Dermis blood vessel endothelial cell (primary cell): ENCODE results near the gene CX3CR1. TPM values are rescaled to one million over a fixed set of nuclear protein-coding genes. Genes with fewer than 3 reads are reported as not detected.
"Not testable (repeated sequence)": the region's sequence is repeated elsewhere in the genome, so short reads cannot be mapped to it uniquely, and the experiment has no call there.

ENCODE experiments used
- DNase-seq: peaks from one replicate; pipeline ENCODE4 v3.0.0; 2010
- total RNA-seq: library from RNA; depleted of rRNA; stranded (reverse); fragments of >200 nt; gene quantifications from 2 replicates; pipeline ENCODE4 v1.2.3, GENCODE V29; 2014

Gene CX3CR1
- total RNA-seq, 1 donor from 2014 or later: not detected

DNA sequence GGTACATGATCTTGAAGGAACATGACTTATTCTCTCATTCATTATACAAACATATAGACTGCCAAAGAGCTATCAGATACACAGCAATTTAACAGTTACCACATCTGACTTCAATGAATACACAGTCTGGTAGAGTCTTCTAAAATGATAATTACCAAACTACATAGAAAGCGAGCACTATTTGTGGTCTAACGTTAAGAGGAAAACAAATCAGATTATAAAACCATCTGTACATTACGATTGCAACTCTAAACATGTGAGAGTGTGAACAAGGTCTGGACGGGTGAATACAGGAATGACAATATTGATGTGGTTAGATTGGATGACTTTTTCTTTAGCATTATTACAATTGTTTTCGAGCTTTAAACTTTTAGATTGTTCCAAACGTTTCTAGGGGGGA lies 16.3 kb downstream of the CX3CR1 start:
- DNase-seq: no peak

DNA sequence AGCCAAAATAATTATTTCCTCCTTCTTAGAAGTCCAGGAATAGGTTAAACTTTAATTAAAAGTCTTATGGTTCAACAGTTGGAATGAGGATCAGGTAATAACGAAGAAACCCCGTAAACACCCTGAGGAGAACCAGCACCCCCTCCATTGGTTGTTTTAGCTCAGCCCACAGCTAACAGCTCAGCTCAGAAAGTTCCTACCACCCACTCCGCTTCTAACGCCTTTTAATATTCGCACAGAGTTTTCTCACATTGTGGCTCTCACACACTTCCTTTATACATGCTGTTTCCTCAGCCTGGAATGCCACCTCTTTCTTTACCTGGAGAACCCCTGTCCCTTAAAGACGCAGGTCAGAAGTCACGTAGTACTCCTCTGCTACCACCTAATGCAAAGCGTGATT lies 17.0 kb downstream of the CX3CR1 start:
- no peak for DNase-seq

DNA sequence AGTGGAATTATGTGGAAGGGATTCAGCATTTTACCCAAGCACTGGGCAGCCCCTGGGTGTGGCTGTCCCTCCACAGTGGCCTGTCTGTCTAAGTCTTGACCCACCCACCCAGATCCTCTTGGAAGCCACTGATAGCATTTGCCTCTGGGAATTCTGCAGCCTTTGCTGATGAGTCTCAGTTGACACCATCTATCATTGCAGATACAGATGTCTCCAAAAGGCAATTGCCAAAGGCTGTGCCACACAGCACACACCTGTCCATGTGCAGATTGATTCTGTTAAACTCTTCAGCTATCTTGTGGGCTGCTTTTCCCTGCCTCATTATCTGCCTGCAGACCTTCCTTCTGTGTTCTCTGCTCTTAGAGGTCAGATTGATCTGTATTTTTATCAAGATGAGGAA lies 18.1 kb downstream of the CX3CR1 start:
- DNase-seq: no peak

DNA sequence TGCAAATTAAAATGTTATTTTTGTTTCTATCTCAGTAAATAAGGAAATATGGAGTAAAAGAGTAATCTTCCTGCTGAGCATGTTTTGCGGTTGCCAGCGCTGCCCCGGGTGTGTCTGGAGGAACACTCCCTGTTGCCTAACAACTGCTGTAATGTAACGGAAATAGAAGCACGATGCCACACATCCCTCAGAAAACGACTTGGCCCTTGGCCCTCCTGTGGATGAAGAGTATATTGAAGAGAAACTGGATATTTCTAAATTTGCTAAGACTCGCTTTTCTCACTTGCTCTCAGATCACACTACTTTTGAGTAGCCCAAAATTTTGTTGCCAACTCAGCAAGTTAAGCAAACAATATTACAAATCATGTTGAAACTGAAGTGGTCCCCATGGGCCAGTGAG lies 18.9 kb downstream of the CX3CR1 start:
- DNase-seq: peak; percentile 82

DNA sequence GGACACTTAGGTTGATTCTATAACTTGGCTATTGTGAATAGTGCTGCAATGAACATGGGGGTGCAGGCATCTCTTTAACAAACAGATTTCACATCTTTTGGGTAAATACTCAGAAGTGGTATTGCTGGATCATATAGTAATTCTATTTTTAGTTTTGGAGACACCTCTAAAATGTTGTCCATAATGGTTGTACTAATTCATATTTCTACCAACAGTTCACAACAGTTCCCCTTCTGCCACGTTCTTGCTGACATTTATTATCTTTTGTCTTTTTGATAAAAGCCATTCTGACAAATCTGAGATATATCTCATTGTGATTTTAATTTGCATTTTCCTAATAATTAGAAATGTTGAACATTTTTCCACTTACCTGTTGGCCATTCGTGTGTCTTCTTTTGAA lies 19.5 kb downstream of the CX3CR1 start:
- no peak for DNase-seq

DNA sequence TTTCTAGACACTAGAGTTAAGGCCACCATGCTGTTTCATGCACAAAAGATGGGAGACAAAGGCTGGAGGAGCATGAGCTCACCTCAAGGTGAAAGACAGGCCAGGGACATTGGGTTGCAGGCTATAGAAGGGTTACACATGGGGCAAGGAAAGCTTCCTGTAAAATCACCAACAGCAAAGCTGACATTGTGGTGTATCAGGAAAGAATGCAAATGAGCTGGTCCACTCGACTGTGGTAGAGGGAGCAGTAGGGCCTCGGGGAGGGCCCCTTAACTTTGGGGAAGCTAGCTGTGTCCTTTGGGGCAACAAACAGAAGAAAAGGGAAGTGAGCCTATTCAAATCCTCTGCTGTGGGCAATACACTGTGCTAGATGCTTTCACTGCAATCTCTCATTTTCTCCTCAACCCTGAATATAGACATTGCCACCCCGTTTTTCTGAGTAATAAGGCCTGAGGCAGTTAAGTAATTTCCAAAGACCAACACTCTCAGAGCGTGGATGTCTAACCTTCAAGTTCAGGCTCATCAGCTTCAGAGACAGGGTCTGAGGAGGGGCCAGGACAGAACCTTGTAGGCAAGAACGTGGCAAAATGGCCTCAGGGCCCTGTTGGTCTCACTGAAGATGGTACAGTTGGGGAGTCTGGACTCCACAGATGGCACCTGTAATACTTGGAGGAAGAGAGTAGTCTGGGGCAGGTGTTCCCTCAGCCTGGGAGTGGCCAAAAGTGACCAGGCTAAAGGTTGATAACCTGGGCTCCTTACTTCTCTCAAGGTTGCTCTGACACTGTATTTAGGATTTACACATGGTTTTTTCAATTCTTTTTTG lies 24.1 kb downstream of the CX3CR1 start:
- DNase-seq: no peak

DNA sequence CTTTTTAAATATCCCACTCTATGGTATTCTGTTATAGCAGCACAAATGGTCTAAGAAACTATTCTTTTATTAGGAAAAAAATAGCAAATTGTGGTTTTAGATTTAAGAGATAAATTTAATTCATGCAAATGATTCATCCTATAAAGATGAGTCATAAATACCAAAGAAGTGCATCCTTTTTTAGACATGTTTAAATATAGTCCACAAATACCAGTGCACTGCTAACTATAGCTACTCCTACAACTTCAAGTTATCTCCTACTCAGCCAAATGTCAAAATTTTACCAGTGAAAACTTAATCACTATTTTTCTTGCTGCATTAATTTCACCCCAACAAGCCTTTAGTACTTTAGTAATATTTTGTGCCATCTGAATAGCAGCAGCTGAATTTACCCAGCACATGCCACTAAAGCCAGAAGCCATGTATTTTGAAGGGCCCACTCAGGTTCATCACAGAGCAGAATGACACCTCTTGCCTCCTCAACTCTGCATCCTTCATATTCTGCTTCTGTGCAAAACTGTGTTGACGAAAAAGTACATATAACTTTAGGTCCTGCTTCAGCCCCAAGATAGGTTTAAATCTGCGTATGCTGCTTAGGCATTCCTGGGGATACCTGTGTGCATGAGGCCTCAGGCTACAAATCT lies 24.9 kb downstream of the CX3CR1 start:
- no peak for DNase-seq

DNA sequence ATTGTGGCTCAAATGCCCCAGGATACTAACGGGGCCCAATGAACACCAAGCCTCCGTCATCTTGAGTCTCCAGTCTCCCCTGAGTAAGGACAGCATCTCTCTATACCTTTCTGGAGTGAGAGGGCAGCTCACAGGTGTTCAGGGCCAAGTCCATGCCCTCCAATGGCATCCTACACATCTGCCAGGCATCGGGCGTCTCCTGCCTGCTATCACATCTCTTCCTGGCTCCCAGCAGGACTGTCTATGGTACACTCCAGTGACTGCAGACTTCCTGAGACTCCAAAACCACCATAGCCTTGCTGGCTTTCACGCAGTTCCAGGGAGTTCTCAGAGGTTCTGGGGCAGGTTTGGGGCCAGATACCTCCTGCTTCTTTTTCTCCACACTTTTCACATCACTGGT lies 28.3 kb downstream of the CX3CR1 start:
- no peak for DNase-seq

DNA sequence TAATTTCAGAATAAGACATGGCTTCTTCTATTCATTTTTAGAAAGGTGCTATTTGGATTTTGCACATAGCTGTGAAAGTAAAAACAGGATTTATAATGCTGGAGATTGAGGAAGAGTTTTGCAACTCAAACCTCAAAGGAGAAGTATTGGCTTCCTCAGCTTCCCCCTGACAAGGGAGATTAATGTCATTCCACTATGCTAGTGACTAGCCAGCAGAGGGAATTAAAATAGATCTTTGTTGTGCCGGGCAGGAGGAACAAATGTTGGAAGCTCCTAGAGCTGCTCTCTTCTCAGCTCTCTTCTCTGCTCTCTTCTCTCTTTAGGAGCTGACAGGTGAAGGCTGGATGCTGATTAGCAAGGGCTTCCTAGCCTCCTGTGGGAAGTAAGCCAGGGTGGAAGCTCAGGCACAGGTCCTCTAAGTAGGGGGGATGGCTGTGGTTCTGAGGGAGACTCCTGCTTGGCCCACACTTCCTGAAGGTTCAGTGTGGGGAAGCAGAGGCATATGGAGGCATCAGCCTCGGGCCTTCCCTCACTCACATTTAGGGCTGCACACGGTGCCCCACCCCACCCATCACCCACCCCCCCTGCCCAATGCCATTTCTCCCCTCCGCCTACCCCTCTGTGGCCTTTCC lies 29.6 kb downstream of the CX3CR1 start:
- no peak for DNase-seq

DNA sequence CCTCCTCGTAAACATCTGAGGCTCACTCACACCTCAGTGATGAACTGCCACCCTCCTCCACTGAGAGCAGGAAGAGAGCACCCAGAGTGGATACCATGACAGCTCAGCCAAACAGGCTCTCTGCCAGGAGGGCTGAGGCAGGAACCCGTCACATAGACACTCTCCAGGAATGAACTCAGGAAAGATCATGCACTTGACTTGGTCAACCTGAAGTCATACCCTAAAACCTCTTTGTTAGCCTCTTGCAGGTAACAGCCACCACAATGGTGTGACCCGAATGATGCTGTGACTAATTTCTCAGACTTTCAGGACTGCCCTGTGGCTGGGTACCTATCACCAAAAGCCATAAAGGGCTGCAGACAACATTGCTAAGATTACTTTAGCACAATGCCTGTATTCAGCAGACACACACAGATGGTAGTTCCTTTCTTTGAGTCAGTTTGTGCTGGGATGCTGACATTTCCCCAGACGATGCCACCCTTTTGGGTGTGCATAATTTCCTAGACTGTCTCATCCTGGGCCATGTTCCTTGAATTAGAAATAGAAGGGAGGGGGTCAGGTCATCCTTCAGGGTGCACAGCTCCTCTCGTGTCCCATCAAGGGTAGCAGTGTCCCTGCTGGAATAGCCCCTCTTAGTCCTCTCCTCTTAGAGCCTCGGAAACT lies 30.3 kb downstream of the CX3CR1 start:
- no peak for DNase-seq

DNA sequence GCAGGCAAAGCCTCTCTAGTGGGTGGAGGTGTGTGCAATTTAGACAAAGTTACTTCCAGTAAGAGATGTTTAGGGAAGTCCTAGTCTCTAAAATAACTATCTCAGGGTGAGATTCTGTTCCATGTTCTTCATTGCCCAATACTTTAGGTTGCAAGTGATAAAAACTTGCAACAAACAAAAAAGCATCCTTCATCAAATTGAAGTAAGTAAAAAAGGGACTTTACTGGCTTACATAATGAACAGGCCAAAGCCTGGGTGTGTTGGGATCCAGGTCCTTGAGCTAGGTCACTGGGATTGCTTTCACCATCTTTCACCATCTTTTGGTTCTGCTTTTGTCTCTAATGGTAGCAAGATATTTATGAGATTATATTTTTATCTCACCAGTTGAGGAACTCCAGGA lies 38.3 kb downstream of the CX3CR1 start:
- no peak for DNase-seq

DNA sequence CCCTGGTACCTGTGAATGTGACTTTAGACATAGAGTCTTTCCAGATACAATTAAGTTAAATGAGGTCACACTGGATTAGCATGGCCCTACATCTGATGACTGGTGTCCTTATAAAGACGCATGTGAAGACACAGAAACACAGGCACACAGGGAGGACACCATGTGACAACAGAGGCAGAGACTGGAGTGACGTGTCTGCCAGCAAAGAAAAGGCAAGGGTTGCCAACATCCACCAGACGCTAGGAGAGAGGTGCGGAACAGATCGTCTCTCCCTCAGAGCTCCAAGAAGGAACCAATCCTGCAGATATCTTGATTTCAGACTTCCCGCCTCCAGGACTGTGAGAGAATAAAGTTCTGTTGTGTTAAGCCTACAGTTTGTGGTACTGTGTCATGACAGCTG lies 42.8 kb downstream of the CX3CR1 start:
- DNase-seq: no peak

DNA sequence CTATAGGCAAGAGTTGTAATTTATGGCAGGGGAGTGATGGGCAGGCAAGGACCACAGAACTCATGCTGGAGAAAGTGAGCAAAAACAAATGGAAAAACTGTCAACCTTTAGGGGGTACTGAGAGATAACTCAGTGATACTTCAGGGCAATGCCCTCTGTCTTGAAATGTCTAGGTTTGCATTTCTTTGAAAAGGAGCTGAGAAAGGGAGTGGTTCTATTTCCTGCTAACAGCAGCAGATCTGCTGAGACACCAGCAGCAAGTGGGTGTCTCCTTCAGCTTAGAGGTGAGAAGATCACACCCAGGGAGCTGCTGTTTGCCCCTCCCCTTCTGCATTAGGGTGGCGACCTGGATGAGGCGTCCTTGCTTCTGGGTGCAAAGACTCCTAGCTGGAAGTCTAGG lies 45.2 kb downstream of the CX3CR1 start:
- no peak for DNase-seq

DNA sequence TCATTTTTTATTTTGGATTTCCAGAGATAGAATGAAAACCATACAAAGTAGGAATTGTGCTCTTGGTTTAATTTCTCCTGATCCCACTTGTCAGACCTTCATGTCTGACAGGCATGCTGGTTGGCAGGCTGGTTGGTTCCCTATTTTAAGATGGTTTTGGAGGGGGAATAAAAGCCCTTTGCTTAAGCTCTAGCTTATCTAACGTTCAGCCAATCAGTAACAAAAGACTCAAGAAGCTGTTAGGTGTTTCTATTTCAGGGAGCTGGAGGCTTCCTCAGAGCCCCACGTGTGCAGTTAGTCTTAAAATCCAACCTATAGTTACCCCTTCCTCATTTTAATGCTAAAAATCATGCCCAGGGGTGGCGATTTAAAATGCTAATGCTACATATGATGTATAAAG lies 47.0 kb downstream of the CX3CR1 start:
- DNase-seq: no peak

DNA sequence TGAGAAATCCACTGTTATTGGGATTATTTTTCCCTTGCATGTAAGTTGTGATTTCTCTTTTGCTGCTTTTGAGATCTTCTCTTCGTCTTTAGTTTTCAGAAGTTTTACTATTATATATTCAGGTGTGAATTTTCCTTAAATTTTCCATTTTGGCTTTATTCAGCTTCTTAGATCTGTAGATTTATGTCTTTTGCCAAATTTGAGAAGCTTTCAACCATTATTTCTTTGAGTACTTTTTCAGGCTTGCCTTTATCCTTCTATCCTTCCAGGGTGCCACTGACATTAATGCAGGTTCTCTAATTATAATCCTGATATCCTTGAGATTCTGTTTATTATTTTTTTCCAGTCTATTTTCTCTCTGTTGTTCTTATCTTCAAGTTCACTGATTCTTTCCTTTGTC lies 49.4 kb downstream of the CX3CR1 start:
- DNase-seq: no peak

DNA sequence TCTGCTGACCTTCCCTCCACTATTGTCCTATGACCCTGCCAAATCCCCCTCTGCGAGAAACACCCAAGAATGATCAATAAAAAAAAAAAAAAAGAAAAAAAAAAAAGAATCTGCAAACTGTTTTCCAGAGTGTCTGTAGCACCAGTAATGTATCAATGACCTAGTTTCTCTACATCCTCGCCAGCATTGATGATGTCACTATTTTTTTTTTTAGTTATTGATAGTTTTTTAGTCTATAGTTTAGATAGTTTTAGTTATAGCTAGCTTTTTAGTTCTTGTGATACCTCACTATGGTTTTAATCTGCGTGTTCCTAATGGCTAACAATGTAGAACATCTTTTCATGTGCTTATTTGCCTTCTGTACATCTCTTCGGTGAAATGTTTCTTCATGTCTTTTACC lies 51.3 kb downstream of the CX3CR1 start:
- DNase-seq: no peak

DNA sequence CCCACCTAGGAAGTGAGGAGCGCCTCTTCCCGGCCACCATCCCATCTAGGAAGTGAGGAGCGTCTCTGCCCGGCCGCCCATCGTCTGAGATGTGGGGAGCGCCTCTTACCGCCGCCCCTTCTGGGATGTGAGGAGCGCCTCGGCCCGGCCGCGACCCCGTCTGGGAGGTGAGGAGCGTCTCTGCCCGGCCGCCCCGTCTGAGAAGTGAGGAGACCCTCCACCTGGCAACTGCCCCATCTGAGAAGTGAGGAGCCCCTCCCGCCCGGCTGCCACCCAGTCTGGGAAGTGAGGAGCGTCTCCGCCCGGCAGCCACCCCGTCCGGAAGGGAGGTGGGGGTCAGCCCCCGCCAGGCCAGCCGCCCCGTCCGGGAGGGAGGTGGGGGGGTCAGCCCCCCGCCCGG lies 52.2 kb downstream of the CX3CR1 start:
- not testable (repeated sequence) for DNase-seq

DNA sequence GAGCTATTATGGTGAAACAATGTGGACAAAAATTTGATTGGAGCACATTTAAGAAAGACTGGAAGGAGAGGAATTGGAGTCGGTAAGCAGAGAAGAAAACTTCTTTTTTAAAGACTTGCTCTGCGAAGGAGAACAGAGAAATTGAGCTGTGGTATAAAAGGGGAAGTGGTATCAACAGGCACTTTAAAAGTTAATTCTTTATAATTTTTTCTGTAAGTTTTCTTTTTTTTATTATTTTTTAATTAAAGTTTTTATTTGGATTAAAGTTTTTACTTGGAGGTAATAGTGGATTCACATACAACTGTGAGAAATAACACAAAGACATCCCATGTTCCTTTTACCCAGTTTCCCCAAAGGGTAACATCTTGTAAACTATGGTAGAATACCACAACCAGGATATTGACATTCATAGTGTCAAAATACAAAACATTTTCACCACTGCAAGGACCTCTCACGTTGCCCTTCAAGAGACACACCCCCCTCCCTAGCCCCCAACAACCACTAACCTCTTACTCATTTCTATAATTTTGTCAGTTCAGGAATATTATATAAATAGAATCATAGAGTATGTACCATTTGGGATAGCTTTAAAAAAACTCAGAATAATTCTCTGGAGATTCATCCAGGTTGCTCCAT lies 53.6 kb downstream of the CX3CR1 start:
- DNase-seq: no peak

DNA sequence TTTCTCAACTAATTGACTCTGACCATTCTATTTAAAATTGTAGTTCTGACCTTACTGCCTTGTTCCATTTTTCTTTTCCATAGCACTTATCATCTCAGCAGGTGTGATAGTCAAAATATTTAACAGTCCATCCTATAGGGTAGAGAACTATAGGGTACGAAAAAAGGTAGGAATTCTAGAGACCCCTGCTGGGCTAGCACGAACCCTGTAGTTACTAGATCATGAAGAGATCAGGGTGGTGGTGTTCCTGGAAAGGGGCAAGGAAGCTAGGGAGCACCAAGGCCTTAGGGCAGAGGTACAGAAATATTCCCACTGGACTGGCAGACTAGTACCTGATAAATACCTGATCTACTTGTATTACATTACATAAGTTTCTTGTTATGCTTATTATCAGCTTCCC lies 55.5 kb downstream of the CX3CR1 start:
- no peak for DNase-seq

DNA sequence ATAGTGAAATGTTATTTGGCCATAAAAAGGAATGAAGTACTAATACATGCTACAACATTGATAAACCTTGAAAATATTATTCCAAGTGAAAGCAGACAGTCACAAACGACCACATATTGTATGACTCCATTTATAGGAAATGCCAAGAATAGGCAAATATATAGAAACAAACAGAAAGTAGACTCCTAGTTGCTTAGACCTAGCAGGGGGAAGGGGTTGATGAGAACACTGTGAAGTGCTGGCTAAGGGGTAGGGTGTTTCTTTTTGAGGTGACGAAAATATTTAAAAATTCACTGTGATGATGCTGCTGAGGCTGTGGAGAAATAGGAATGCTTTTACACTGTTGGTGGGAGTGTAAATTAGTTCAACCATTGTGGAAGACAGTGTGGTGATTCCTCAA lies 56.9 kb downstream of the CX3CR1 start:
- DNase-seq: no peak

DNA sequence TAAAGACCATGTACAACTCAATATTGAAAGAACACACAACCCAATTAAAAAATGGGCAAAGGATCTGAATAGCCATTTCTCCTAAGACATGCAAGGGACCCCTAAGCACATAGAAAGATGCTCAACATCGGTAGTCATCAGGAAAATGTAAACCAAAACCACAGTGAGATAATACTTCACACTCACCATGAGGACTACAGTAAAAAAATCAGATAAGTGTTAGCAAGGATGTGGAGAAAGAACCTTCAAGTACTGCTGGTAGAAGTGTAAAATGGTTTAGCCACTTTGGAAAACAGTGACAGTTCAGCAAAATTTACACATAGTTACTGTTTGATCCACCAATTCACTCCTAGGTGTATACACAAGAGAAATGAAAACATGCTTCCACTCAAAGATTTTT lies 57.4 kb downstream of the CX3CR1 start:
- DNase-seq: no peak

DNA sequence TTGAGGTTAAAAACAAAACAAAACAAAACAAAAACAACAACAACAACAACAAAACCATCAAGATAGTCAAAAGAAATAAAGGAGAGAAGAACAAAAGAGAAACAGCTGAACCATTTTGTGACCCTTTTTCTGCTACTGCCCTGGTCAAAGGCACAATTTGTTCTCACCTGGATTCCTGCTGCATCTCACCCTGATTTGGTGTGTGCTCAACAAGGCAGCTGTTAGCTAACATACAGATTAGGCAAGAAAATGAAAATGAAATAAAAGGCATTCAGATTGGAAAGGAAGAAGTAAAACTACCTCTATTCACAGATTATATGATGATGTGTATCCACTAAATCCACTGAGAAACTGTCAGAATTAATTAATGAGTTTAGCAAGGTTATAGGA lies 58.7 kb downstream of the CX3CR1 start:
- DNase-seq: no peak
